Cardiac fibroblast (primary cell): ENCODE data around the gene ALDH5A1.

Experiments
- DNase-seq, 2 donors: peaks; one replicate each; pipeline versions ENCODE4 v3.0.0 to v3.0.0-alpha.2; 2010; ENCODE audit warnings: low read depth in 2 of 2
- H3K4me3 ChIP-seq, 2 donors: replicated peaks in 1 of 2; 1 replicate in 1 of 2; 2 replicates in 1 of 2; pipeline ENCODE4 v1.5.1; 2011; ENCODE audit warnings: low read depth in 2 of 2, low read length in 2 of 2, mild to moderate bottlenecking in 2 of 2, moderate library complexity in 1 of 2
- CTCF ChIP-seq: IDR thresholded peaks from one replicate; pipeline ENCODE4 v1.5.1; 2011; ENCODE audit warnings: low read depth, mild to moderate bottlenecking, low read length, inconsistent platforms

The ALDH5A1 gene

GRCh38 chr6:24453921-24454320 is 40.8 kb upstream of the ALDH5A1 start:
- no peak for TF ChIP-seq CTCF
- no peak for DNase-seq
- H3K4me3 ChIP-seq, result no peak overlapping the region

- no peak overlapping the region for H3K4me3 ChIP-seq
- TF ChIP-seq CTCF, result no peak
- no peak for DNase-seq
Measured at GRCh38 chr6:24454452-24454851, 40.3 kb upstream of the ALDH5A1 start.

GRCh38 chr6:24455061-24455460 is 39.7 kb upstream of the ALDH5A1 start:
- TF ChIP-seq CTCF, result no peak
- DNase-seq, result no peak
- H3K4me3 ChIP-seq, result no peak overlapping the region

- DNase-seq, result peak in 1 of 2 donors; percentile 5
- no peak overlapping the region for H3K4me3 ChIP-seq
- TF ChIP-seq CTCF, result no peak
Measured at GRCh38 chr6:24458134-24458533, 36.6 kb upstream of the ALDH5A1 start.

GRCh38 chr6:24458941-24459340 is 35.8 kb upstream of the ALDH5A1 start:
- DNase-seq, result no peak
- no peak overlapping the region for H3K4me3 ChIP-seq
- no peak for TF ChIP-seq CTCF

- DNase-seq, result no peak
- H3K4me3 ChIP-seq, result no peak overlapping the region
- TF ChIP-seq CTCF, result no peak
Measured at GRCh38 chr6:24460966-24461365, 33.8 kb upstream of the ALDH5A1 start.

GRCh38 chr6:24464253-24465038 is 30.3 kb upstream of the ALDH5A1 start:
- TF ChIP-seq CTCF, result no peak
- DNase-seq, result no peak

More at GRCh38 chr6:24464253-24465038, 30.3 kb upstream of the ALDH5A1 start:
- no peak overlapping the region for H3K4me3 ChIP-seq
